ENCODE measurements around the gene TBX20.
"Not testable (repeated sequence)": the region's sequence is repeated elsewhere in the genome, so short reads cannot be mapped to it uniquely, and the experiment has no call there.

The TBX20 gene

GRCh38 chr7:35255443-35256255, 1.7 kb upstream of the TBX20 start:
- no peak for DNase-seq

DNA sequence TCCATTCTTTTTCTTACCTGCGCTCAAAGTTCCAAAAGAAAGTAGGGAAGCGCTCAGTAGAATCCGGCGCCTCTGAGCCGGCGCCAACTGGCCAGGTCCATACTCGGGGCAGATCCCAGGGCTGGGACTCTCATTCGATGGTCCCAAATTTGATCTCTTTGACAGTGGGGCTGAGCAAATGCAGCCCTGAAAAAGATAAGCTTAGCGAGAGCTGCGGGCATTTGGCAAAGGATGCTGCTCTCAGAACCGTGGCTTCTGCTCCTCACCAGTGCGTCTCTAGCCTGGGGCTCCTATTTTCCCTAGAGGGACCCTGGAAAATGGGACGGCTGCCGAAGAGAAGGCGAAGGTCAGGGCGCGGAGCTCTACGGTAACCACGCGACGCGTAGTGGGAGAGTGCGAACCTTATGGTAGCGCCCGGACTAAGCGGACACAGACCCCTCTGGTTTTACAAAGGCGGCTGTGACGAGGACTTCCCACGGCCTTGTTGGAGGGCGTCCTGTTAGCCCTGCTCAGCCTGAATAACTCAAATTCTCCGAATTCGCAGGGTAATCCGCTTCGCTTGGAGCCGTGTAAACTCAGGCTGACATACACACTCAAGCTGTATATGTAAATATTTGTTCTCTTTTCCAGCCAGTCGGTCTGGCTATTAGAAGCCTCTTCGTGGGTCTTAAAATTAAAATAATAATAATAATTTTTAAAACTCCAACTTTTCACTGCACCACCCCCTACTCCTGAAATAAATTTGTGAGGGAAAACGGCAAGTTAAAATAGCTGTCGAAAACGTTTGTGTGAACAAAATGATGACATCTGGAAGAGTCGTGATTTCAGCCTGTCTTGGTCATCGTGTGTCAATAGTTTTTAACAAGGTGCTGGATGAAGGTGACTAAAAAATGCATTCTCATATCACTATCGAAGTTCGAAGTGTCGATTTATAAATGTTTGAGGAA, 869 bp upstream of the TBX20 start:
- DNase-seq: no peak

DNA sequence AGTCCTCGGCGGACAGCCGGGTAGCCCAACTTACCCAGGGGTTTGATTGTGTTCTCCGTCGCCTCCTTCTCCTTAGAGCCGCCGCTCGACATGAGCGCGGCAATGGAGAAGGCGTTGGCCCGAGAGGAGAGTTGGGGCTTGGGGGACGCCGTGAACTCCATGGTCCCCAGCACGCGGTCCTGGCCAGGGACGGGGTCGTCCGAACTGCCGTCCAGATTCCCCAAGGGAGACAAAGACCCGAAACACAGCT, 515 bp downstream of the TBX20 start:
- DNase-seq: no peak

DNA sequence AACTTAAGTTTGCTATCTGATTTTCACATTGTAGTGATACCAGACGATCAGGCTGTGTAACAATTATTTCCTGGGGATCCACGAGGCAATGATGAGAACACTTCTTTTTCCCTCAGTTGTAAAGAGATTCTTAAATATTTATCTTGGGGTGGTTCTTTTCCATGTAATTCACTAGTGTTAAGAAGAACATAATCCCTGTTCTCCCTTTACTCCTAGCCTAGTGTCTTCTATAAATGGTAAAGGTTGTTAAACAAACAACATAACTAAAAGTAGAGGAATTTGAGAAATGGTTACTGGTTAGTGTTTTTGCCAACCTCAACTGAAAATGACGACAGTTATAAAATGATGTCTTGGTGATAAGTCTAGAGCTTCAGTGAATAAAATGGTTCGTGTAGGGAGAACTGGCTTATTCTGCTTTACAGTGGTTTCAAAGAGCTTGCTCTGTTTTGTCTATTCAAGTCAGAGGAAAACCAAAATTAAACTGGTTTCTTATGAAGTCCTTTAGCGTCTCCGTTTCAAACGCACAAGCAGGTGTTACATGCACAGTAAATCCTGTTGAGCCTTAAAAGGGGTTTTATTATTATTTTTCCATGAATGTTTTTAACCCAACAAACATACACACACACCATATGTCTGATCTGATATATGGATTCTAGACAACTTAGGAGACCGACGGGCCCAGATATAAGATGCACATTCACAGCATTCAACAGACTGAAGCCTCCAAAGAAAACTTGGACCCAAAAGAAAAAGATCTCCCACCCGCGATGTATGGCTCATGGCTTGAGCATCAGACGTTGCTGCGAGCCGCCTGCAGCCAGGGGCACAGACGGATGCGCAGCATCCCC, 1.1 kb downstream of the TBX20 start:
- no peak for DNase-seq

DNA sequence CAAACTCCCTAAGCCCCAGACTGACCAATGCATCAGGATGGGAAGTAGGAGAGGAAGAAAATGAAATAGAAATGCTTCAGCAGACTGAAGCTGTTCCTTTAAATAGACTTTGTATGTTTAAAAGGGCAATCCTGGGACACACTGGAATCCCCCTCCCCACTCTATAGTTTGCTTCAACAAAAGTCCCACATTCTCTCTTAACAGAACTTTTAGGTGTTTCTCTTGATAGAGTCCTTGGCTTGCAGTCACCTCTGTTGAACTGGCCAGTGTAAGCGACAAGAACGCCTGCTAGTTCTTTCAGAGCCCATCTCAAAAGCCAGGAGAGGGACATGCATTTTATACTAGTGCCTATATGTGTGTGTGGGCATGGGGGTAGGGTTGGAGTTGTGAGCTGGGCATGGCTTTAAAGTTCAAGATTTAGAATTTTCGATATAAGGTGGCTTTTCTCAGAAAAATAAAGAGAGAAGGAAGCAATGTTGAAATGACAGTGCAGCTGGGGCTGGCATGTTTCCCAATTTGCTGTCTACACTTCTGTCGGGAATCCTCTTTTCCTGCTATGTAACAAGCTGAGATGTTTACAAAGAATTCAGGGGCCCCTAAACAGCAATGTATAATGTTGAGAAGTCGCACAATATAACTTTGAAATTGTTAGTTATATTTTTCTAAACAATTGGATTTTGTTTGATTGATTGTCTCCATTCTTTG, 2.1 kb downstream of the TBX20 start:
- DNase-seq: no peak

GRCh38 chr7:35250941-35251340, 3.0 kb downstream of the TBX20 start:
- no peak for DNase-seq

GRCh38 chr7:35250452-35250851, 3.4 kb downstream of the TBX20 start:
- no peak for DNase-seq

DNA sequence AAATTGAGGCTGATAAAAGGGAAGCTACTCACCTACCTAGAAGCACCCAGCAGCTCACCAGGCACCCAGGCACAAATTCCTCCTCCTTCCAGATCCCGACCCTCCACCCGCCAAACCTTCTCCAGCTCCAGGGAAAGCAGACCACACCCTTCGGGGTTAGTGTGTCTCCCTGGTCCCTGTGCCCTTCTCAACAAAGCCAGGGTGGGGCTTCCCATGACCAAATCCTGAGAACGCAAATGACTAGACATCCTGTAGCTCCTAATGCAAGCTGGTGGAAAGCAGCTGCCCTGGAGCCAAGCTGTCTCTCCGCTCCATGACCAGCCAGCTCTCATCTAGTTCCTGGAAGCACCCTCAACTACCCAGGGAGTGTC, 4.4 kb downstream of the TBX20 start:
- no peak for DNase-seq

DNA sequence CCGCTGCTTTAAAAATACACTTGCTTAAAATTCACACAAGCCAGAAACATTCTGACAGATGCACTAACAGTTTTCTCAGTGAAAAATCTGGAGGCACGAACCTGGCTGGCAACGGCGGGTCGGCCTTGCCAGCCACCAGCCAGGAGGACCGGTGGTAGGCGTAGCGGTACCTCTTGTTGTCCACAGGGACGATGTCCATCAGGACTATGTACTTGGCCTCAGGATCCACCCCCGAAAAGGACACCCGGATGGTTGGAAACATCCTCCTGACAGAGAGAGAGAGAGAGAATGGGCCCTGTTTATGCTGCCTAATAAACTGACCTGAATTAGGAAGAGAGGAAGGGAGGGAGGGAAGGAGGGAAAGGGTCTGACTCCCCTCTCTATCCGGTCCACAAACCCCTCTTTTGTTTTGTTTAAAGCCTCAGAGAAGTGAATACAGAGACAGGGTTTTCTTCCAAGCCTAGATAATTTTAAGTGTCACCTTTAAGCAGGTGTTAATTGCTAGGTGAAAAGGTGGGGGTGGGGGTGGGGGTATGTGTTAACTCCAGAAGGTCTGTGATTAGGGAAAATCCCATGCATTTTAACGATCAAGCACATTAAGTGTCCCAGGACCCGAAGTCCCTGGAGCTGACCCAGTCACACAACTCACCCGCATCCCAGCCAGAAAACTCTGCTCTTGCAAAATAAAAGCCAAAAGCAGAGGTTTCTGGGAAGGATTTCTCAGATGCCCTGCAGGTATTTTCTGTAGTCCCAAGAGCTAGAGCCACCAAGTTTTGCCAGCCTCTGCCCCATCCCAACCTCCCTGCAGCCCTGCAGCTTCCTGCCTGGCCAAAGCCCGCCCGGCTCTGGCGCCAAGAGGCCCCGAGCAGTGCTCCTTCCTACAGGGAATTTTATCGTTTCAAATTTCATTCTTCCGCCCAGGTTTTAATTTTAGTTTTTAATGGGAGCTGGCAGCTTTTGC, 5.0 kb downstream of the TBX20 start:
- no peak for DNase-seq

DNA sequence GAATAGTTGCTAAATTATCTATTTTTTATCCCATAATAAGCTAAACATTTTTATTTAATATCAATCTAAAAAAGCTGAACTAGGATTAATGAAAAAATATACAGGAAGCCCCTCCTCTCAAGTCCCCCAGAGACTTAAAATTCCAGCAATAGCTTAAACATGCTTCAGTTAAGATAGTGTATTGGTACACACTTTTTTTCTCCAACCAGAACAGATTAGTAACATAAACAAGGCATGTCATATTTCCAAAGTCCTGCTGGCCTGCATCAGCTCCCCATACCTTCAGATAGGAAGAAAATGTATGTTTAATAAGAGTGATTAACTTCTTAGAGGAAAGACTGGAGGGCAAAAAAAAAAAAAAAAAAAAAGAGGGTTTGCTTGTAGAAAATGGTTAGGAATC, 7.1 kb downstream of the TBX20 start:
- no peak for DNase-seq

DNA sequence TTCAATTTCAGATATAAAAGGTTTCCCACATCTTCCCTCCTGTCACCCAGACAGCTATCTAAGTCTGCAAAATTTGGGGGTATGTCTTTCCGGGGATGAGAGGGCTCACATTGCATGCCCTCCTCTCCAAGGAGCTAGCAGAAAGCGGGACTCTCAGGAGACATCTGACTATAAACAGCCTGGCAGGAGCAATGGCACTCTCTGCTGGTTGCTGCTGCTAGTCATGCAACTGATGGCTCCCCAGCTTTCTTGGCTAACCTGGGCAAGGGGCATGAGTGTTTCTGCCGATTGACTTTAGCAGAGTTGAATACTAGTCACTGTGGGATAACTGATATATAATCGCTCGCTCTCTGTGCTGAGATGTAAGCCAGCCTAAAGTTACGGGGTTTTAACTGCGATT, 12.0 kb downstream of the TBX20 start:
- no peak for DNase-seq

DNA sequence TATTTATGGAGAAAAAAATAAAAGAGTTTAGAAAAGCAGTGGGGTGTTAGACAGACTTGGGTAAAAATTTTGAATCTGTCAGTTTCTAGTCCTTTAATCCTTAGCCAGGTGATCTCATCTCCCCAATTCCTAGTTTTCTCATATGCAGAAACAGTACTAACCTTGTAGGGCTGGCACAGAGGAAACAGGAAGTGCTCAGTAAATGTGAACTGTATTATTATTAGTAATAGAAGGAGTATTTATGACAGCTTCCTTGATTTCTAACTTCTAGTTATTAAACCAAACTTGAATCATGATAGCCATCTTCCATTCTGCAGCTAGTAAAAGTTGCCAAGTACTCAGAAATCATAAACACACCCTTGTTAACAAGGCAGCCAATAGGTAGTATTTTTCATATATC, 12.5 kb downstream of the TBX20 start:
- no peak for DNase-seq

DNA sequence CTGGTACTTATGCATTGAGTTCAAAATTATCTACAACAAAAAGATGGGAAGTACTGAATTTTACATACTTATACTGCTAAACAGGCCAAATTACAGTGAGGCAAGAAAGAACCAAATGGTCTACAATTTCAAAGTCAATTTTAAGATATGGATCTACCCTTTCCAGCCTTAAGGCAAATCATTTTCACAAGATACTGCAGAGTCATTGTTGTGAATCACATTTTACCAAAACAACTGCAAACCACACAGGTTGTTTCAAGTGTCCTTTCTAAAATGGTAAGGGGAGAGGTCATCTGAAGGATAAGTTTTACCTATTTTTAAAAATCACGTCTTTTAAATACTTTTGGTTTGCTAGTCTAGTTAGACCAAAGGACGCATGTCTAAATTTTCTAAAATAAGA, 12.9 kb downstream of the TBX20 start:
- DNase-seq: not testable (repeated sequence)

DNA sequence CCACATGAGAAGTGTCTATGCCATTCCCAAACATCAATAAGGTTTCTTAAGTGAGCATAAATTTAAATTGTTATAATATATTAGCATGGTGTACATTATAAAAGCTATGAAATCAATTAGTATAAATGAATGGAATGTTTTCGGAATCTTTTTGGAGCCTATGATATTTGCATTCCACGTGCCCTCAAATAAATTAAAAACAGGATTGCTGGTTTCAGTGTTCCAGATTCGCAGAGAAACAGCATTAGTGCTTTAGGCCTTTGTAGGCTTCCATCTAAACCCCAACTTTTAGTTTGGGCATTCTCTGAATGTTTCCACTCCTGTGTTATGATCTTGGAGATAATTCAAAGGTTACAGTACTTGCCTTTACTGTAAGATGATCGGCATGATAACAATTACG, 15.4 kb downstream of the TBX20 start:
- not testable (repeated sequence) for DNase-seq

DNA sequence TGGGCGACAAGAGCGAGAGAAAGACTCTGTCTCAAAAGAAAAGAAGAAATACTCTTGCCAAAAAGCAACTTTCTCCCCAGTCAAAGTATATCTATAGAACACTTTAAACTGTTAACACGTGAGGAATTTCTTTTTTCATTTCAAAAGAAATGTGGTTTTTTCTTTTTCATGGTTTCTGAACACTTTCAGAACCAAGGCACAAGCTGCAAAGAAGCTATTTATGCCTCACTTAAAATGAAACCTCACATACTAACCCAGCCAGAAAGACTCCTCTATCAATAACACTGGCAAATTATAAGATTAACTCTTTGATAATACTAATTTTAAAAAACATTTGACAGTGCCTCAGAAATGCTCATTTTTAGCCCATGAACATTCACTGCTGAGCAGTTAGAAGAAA, 20.9 kb downstream of the TBX20 start:
- DNase-seq: no peak

DNA sequence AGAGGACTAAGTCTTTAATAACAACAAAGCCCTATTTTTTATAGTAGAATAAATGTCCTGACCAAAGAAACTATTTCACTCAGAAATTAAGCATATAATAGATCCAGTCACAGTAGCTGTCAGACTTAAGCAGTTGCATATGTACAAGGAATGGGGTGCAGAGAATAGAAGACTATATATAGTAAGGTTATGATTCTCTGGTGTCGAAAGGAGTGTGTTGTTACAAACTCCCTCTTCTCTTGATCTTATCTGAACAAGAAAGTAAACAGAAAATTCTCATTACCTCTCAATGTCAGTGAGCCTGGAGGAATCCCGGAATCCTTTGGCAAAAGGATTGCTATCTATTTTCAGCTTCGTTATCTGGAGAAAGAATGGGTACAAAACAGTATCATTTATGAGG, 22.7 kb downstream of the TBX20 start:
- not testable (repeated sequence) for DNase-seq

DNA sequence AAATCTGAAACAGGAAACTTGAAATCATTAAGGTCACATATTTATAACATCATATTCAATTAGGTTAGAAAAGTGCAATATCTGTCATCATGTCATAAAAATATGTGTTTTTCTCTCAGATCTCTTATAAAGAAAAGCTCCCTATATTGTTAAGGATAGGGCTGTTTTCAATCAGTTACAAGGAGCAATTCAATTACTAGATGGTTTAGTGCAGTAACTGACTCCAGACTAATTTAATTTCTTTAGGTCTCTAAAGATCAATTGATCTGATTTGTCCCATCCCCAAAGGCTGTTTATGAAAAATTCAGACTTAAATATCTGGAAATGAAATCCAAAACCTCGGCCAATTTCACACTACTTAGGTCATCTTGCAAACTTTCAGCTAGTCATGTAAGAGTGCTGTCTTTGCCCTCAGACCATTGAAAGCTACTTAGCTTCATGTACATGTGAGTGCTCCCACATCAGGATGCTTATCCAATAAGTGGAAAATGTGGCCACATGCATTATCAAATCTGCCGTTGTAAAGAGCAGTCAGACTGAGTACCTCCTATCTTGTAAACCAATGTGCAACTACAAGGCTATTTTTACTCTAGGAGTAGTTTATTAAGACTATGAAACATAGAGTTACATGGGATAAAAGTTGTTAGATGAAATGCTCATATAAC, 24.7 kb downstream of the TBX20 start:
- not testable (repeated sequence) for DNase-seq

GRCh38 chr7:35228496-35229051, 25.3 kb downstream of the TBX20 start:
- not testable (repeated sequence) for DNase-seq

GRCh38 chr7:35227438-35227837, 26.5 kb downstream of the TBX20 start:
- DNase-seq: not testable (repeated sequence)

- DNase-seq: not testable (repeated sequence)
These were observed 31.5 kb downstream of the TBX20 start for GRCh38 chr7:35222445-35222844.

DNA sequence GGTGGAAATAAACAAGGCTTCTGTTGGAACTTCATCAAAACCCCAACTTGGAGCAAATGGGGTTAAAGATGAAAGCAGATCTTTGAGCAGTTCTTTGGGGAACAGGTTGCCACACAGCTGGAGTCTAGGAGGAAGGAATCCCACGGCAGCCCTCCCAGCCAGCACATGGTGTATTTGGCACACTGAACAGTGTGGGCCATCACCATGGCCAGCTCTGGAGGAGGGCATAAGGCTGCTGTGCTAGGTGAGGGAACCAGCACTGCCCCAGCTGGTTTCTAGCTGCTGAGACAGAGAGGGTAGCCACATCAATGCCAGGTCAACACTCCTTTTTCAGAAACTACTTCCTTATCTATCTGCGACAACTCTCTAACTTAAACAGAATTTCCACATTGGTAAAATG, 33.7 kb downstream of the TBX20 start:
- DNase-seq: not testable (repeated sequence)

Data from activated CD8-positive, alpha-beta memory T cell treated with anti-CD3 and anti-CD28 coated beads, Interleukin-2, amount 50 U/mL, for 48 hours (primary cell).